Medulla oblongata (tissue), 1 donor: ENCODE results near the gene BORCS5.

Source experiments
- DNase-seq: peaks from one replicate; pipeline ENCODE4 v3.0.0-alpha.2; 2015; ENCODE audit errors: extremely low spot score

Gene BORCS5

GRCh38 chr12:12511895-12512711 is 155.2 kb downstream of the BORCS5 start:
- DNase-seq: no peak

GRCh38 chr12:12513416-12514006 is 156.6 kb downstream of the BORCS5 start:
- peak; percentile 75 for DNase-seq

- DNase-seq: no peak
Measured at GRCh38 chr12:12518464-12518845, 161.6 kb downstream of the BORCS5 start.

- no peak for DNase-seq
Measured at GRCh38 chr12:12518919-12519318, 162.0 kb downstream of the BORCS5 start.
